ENCODE data around the gene PCDHGA4. TPM values are rescaled to one million over a fixed set of nuclear protein-coding genes. Genes with fewer than 3 reads are reported as not detected.

The PCDHGA4 gene
- total RNA-seq, 1 donor: 6.9 TPM

GRCh38 chr5:141319202-141319601, 35.6 kb upstream of the PCDHGA4 start:
- no peak overlapping the region for H2AFZ ChIP-seq (ENCODE audit: low read length)
- H3K4me1 ChIP-seq (ENCODE audit: insufficient read depth, low read length): peaks cover 4% of the 10 kb centered on the region
- no peak overlapping the region for H3K27ac ChIP-seq (ENCODE audit: low read depth, low read length)
- peaks cover 26% of the 10 kb centered on the region for H3K9me3 ChIP-seq (ENCODE audit: low read depth, low read length)
- DNase-seq (ENCODE audit: insufficient read length, low spot score, missing footprints): no peak
- peaks cover 49% of the 10 kb centered on the region for H3K79me2 ChIP-seq (ENCODE audit: insufficient read depth, low read length)
- TF ChIP-seq CTCF (IDR thresholded peaks at IDR 0.05; ENCODE audit: extremely low read depth, low read depth, low read length): no peak
- H3K4me3 ChIP-seq (ENCODE audit: insufficient read depth, low read length): peak overlapping the region; percentile 90
- peaks cover 38% of the 10 kb centered on the region for H3K36me3 ChIP-seq (ENCODE audit: insufficient read depth, low read length)
- peaks cover 22% of the 10 kb centered on the region for H4K20me1 ChIP-seq (ENCODE audit: insufficient read depth, low read length)
- H3K4me2 ChIP-seq (ENCODE audit: insufficient read depth, low read length): no peak overlapping the region
- H3K27me3 ChIP-seq (ENCODE audit: insufficient read depth, low read length): no peaks in the 10 kb centered on the region

GRCh38 chr5:141319699-141320098, 35.1 kb upstream of the PCDHGA4 start:
- Histone ChIP-seq H3K4me2 (ENCODE audit: insufficient read depth, low read length) (peak overlapping the region; percentile 94), H3K36me3 (ENCODE audit: insufficient read depth, low read length) (peaks cover 38% of the 10 kb centered on the region), H3K4me3 (ENCODE audit: insufficient read depth, low read length) (peak overlapping the region; percentile 90), H3K4me1 (ENCODE audit: insufficient read depth, low read length) (peaks cover 4% of the 10 kb centered on the region), H4K20me1 (ENCODE audit: insufficient read depth, low read length) (peaks cover 22% of the 10 kb centered on the region), H3K79me2 (ENCODE audit: insufficient read depth, low read length) (peaks cover 45% of the 10 kb centered on the region), H2AFZ (ENCODE audit: low read length) (no peak overlapping the region), H3K9me3 (ENCODE audit: low read depth, low read length) (peaks cover 26% of the 10 kb centered on the region), H3K27ac (ENCODE audit: low read depth, low read length) (peak overlapping the region; percentile 98), H3K27me3 (ENCODE audit: insufficient read depth, low read length) (no peaks in the 10 kb centered on the region)
- no peak for DNase-seq (ENCODE audit: insufficient read length, low spot score, missing footprints)
- no peak for TF ChIP-seq CTCF (IDR thresholded peaks at IDR 0.05; ENCODE audit: extremely low read depth, low read depth, low read length)

GRCh38 chr5:141320225-141321169, 34.3 kb upstream of the PCDHGA4 start, which contains the start of gene TAF7:
Gene TAF7, minus strand, starts transcription at chr5:141320784. Its CDS starts 740 bp downstream, at chr5:141320044.
- Histone ChIP-seq H3K4me2 (ENCODE audit: insufficient read depth, low read length) (peak within 1 kb of the TSS; percentile 94), H3K4me1 (ENCODE audit: insufficient read depth, low read length) (peaks cover 4% of the 10 kb centered on the region)
- TF ChIP-seq CTCF (IDR thresholded peaks at IDR 0.05; ENCODE audit: extremely low read depth, low read depth, low read length): peak; percentile 96

GRCh38 chr5:141322261-141322660, 32.6 kb upstream of the PCDHGA4 start:
- Histone ChIP-seq H4K20me1 (ENCODE audit: insufficient read depth, low read length) (peaks cover 20% of the 10 kb centered on the region), H3K4me3 (ENCODE audit: insufficient read depth, low read length) (no peak overlapping the region), H3K79me2 (ENCODE audit: insufficient read depth, low read length) (peaks cover 25% of the 10 kb centered on the region), H3K27ac (ENCODE audit: low read depth, low read length) (no peak overlapping the region), H3K27me3 (ENCODE audit: insufficient read depth, low read length) (no peaks in the 10 kb centered on the region), H2AFZ (ENCODE audit: low read length) (no peak overlapping the region), H3K9me3 (ENCODE audit: low read depth, low read length) (peaks cover 19% of the 10 kb centered on the region), H3K4me1 (ENCODE audit: insufficient read depth, low read length) (peaks cover 4% of the 10 kb centered on the region), H3K36me3 (ENCODE audit: insufficient read depth, low read length) (peaks cover 22% of the 10 kb centered on the region), H3K4me2 (ENCODE audit: insufficient read depth, low read length) (no peak overlapping the region)
- TF ChIP-seq CTCF (IDR thresholded peaks at IDR 0.05; ENCODE audit: extremely low read depth, low read depth, low read length): no peak
- DNase-seq (ENCODE audit: insufficient read length, low spot score, missing footprints): no peak

More at GRCh38 chr5:141320225-141321169, 34.3 kb upstream of the PCDHGA4 start, which contains the start of gene TAF7:
- Histone ChIP-seq H3K27ac (ENCODE audit: low read depth, low read length) (peak within 1 kb of the TSS; percentile 98), H3K9me3 (ENCODE audit: low read depth, low read length) (peaks cover 25% of the 10 kb centered on the region), H3K4me3 (ENCODE audit: insufficient read depth, low read length) (peak within 1 kb of the TSS; percentile 90), H2AFZ (ENCODE audit: low read length) (peak within 1 kb of the TSS; percentile 94), H3K36me3 (ENCODE audit: insufficient read depth, low read length) (peaks cover 37% of the 10 kb centered on the region), H4K20me1 (ENCODE audit: insufficient read depth, low read length) (peaks cover 20% of the 10 kb centered on the region), H3K27me3 (ENCODE audit: insufficient read depth, low read length) (no peaks in the 10 kb centered on the region), H3K79me2 (ENCODE audit: insufficient read depth, low read length) (peaks cover 37% of the 10 kb centered on the region)
- DNase-seq (ENCODE audit: insufficient read length, low spot score, missing footprints): peak; percentile 93

Measured in osteoblast (primary cell).